ENCODE results near the gene GOPC. TPM values are rescaled to one million over a fixed set of nuclear protein-coding genes. Genes with fewer than 3 reads are reported as not detected.

The GOPC gene
- total RNA-seq, 2 experiments from 2014 or later: 24.1 to 25.4 TPM

- H3K4me1 Mint-ChIP-seq: no peaks in the 10 kb centered on the region
- no peaks in the 10 kb centered on the region for H3K27me3 Mint-ChIP-seq
- no peak for DNase-seq
- H3K27ac Mint-ChIP-seq: no peak overlapping the region
- POLR2A ChIA-PET: no interaction called here
- CTCF ChIA-PET: no interaction called here
- H3K4me3 Mint-ChIP-seq: no peak overlapping the region
- no peaks in the 10 kb centered on the region for H3K36me3 Mint-ChIP-seq (ENCODE audit: low read depth)
- H3K9me3 Mint-ChIP-seq: no peaks in the 10 kb centered on the region
Observed at GRCh38 chr6:117515326-117515725, 87.0 kb downstream of the GOPC start.

GRCh38 chr6:117514655-117515054 lies 87.7 kb downstream of the GOPC start:
- no peak for DNase-seq
- CTCF ChIA-PET: no interaction called here
- Mint-ChIP-seq H3K36me3 (ENCODE audit: low read depth) (no peaks in the 10 kb centered on the region), H3K27ac (no peak overlapping the region), H3K4me3 (no peak overlapping the region), H3K4me1 (no peaks in the 10 kb centered on the region), H3K27me3 (no peaks in the 10 kb centered on the region), H3K9me3 (no peaks in the 10 kb centered on the region)
- POLR2A ChIA-PET: no interaction called here

DNA sequence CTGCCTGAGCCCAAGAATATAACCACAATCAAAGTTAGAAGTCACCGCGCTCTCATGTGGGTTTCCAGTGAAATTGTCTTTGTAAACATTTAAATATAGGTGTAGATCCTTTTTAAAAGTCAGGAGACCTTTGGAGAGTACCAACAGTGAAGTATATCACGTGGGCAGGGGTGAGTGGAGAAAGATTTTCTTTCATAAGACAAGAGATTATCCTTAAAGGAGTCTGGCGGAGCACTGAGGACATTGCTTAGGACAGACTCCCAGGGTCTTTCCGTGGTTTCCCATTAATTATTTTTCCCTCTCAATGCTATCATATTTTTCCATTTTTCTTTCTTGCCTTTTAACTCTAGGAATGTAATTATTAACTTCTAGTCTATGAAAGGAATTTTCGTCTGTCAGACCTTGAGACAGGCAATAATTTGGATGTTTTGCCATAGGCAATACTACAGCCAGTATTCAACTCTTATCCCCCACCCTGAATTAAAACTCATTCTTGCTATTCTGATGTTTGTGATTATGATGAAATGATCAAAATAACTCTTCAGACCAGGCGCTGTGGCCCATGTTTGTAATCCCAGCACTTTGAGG lies 88.4 kb downstream of the GOPC start:
- CTCF ChIA-PET: no interaction called here
- no peaks in the 10 kb centered on the region for H3K9me3 Mint-ChIP-seq

GRCh38 chr6:117512987-117513573 lies 89.2 kb downstream of the GOPC start:
- no peak overlapping the region for H3K4me3 Mint-ChIP-seq
- H3K9me3 Mint-ChIP-seq: no peaks in the 10 kb centered on the region
- peaks cover 1% of the 10 kb centered on the region for H3K27me3 Mint-ChIP-seq
- POLR2A ChIA-PET: no interaction called here
- H3K27ac Mint-ChIP-seq: no peak overlapping the region
- DNase-seq: no peak
- no peaks in the 10 kb centered on the region for H3K4me1 Mint-ChIP-seq
- CTCF ChIA-PET: no interaction called here
- no peaks in the 10 kb centered on the region for H3K36me3 Mint-ChIP-seq (ENCODE audit: low read depth)

More for the DNA sequence above, 88.4 kb downstream of the GOPC start:
- H3K4me1 Mint-ChIP-seq: no peaks in the 10 kb centered on the region
- H3K4me3 Mint-ChIP-seq: no peak overlapping the region
- POLR2A ChIA-PET: no interaction called here
- no peaks in the 10 kb centered on the region for H3K36me3 Mint-ChIP-seq (ENCODE audit: low read depth)
- peaks cover under 1% of the 10 kb centered on the region for H3K27me3 Mint-ChIP-seq
- no peak for DNase-seq
- H3K27ac Mint-ChIP-seq: no peak overlapping the region

DNA sequence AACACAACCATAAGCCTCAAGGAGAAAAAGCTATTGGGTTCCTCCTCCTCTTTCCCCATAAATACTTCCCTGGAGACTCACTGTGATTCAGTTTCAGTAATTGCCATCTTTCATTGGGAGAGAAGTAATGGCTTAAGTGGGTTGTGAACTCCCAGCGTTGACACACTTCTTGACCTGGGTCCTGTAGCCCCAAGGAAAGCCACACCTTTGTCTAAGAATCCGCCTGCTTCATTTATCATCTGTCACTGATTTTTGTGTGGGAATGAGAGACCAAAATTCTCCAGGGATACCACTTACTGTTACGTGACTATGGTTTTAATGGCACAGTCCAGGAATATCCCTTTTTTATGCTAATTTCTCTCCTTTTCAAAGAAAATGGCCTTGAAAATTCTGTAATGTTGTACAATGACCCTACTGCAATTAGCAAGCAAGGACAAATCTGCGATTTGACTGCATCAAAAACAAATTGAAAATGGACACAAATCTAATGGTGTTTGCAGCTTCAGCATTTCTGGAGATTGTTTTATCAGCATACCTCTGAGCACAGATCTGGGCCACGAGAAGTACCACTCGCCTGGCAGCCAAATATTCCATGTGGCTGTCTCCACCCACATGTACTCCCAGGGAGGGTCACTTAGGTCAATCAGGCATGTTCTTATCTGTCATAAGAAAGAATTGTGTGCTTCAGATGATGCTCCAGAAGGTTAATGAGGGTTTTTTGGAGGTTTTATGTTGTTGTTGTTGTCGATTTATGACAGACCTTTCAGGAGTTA lies 90.1 kb downstream of the GOPC start:
- H3K27ac Mint-ChIP-seq: no peak overlapping the region
- ChIA-PET POLR2A (no interaction called here), CTCF (no interaction called here)
- H3K9me3 Mint-ChIP-seq: no peaks in the 10 kb centered on the region
- H3K4me3 Mint-ChIP-seq: no peak overlapping the region
- DNase-seq: no peak
- H3K4me1 Mint-ChIP-seq: no peaks in the 10 kb centered on the region
- H3K27me3 Mint-ChIP-seq: peaks cover 1% of the 10 kb centered on the region
- no peaks in the 10 kb centered on the region for H3K36me3 Mint-ChIP-seq (ENCODE audit: low read depth)

Other genes starting within 250 kb of the GOPC start
- gene ROS1, start 176.6 kb downstream of the GOPC start, total RNA-seq: not detected
- gene DCBLD1, start 119.8 kb downstream of the GOPC start, total RNA-seq: 1 to 10 TPM; 3.7 to 5.1 TPM
- 10 to 100 TPM; 25.4 to 27.8 TPM for gene NUS1, start 73.0 kb upstream of the GOPC start, total RNA-seq